Activated T-helper 17 cell treated with anti-CD3 and anti-CD28 coated beads, Interleukin-2, amount 50 U/mL, for 72 hours (primary cell): ENCODE results near the gene LRRC7. TPM values are rescaled to one million over a fixed set of nuclear protein-coding genes. Genes with fewer than 3 reads are reported as not detected.

ENCODE experiments used
- ATAC-seq: fragments of 150-1000 bp; cut with Tn5 transposase; replicated peaks from 2 replicates; pipeline ENCODE4 v1.10.0; 2021; ENCODE audit warnings: mild to moderate bottlenecking, moderate library complexity
- H3K27ac Mint-ChIP-seq: one replicate; pipeline ENCODE4 v1.8.0; 2022; ENCODE audit warnings: mixed read lengths
- H3K27me3 Mint-ChIP-seq: one replicate; pipeline ENCODE4 v1.8.0; 2022; ENCODE audit warnings: mixed read lengths
- H3K36me3 Mint-ChIP-seq: one replicate; pipeline ENCODE4 v1.8.0; 2022; ENCODE audit warnings: low read depth, mild to moderate bottlenecking, mixed read lengths
- H3K4me1 Mint-ChIP-seq: one replicate; pipeline ENCODE4 v1.8.0; 2022; ENCODE audit warnings: mixed read lengths
- H3K4me3 Mint-ChIP-seq: one replicate; pipeline ENCODE4 v1.8.0; 2022; ENCODE audit warnings: mild to moderate bottlenecking, mixed read lengths
- H3K9me3 Mint-ChIP-seq: one replicate; pipeline ENCODE4 v1.8.0; 2022; ENCODE audit warnings: mixed read lengths
- total RNA-seq, 2 donors: library from RNA; stranded (reverse); gene quantifications; one replicate each; pipeline ENCODE4 v1.2.3, GENCODE V29; 2022

The LRRC7 gene
- total RNA-seq, 2 donors from 2014 or later = not detected

GRCh38 chr1:70077066-70077465 is 509.3 kb downstream of the LRRC7 start:
- Mint-ChIP-seq H3K4me3 (no peak overlapping the region), H3K4me1 (no peaks in the 10 kb centered on the region), H3K27me3 (peaks cover 10% of the 10 kb centered on the region), H3K36me3 (no peaks in the 10 kb centered on the region), H3K9me3 (no peaks in the 10 kb centered on the region), H3K27ac (no peak overlapping the region)
- no peak for ATAC-seq

GRCh38 chr1:70079546-70079945 is 511.8 kb downstream of the LRRC7 start:
- Mint-ChIP-seq H3K9me3 (peaks cover 5% of the 10 kb centered on the region), H3K27me3 (peaks cover 5% of the 10 kb centered on the region), H3K4me1 (peaks cover 5% of the 10 kb centered on the region), H3K36me3 (no peaks in the 10 kb centered on the region), H3K27ac (no peak overlapping the region), H3K4me3 (no peak overlapping the region)
- ATAC-seq = no peak

- no peak for ATAC-seq
- H3K4me3 Mint-ChIP-seq = no peak overlapping the region
- H3K27ac Mint-ChIP-seq = no peak overlapping the region
- peaks cover 5% of the 10 kb centered on the region for H3K4me1 Mint-ChIP-seq
- H3K27me3 Mint-ChIP-seq = peaks cover under 1% of the 10 kb centered on the region
- H3K36me3 Mint-ChIP-seq = no peaks in the 10 kb centered on the region
- peaks cover 5% of the 10 kb centered on the region for H3K9me3 Mint-ChIP-seq
These were observed 515.8 kb downstream of the LRRC7 start for GRCh38 chr1:70083519-70083918.

- peaks cover 5% of the 10 kb centered on the region for H3K4me1 Mint-ChIP-seq
- H3K36me3 Mint-ChIP-seq = no peaks in the 10 kb centered on the region
- ATAC-seq = no peak
- peaks cover 5% of the 10 kb centered on the region for H3K9me3 Mint-ChIP-seq
- no peak overlapping the region for H3K4me3 Mint-ChIP-seq
- no peak overlapping the region for H3K27ac Mint-ChIP-seq
- H3K27me3 Mint-ChIP-seq = peaks cover 5% of the 10 kb centered on the region
These were observed 516.7 kb downstream of the LRRC7 start for GRCh38 chr1:70084314-70084915.

- H3K9me3 Mint-ChIP-seq = peaks cover 5% of the 10 kb centered on the region
- no peak overlapping the region for H3K27ac Mint-ChIP-seq
- H3K36me3 Mint-ChIP-seq = no peaks in the 10 kb centered on the region
- H3K4me1 Mint-ChIP-seq = peaks cover 5% of the 10 kb centered on the region
- H3K27me3 Mint-ChIP-seq = peaks cover 5% of the 10 kb centered on the region
- no peak overlapping the region for H3K4me3 Mint-ChIP-seq
- ATAC-seq = no peak
These were observed 517.8 kb downstream of the LRRC7 start for GRCh38 chr1:70085521-70085920.

- Mint-ChIP-seq H3K36me3 (no peaks in the 10 kb centered on the region), H3K27me3 (peaks cover 7% of the 10 kb centered on the region), H3K4me3 (no peak overlapping the region), H3K27ac (no peak overlapping the region), H3K4me1 (peaks cover 5% of the 10 kb centered on the region), H3K9me3 (peaks cover 5% of the 10 kb centered on the region)
- ATAC-seq = no peak
These were observed 519.2 kb downstream of the LRRC7 start for GRCh38 chr1:70086897-70087296.

GRCh38 chr1:70090141-70090540 is 522.4 kb downstream of the LRRC7 start:
- no peaks in the 10 kb centered on the region for H3K4me1 Mint-ChIP-seq
- H3K27ac Mint-ChIP-seq = no peak overlapping the region
- no peak for ATAC-seq
- H3K27me3 Mint-ChIP-seq = peaks cover 7% of the 10 kb centered on the region
- no peaks in the 10 kb centered on the region for H3K36me3 Mint-ChIP-seq
- no peak overlapping the region for H3K4me3 Mint-ChIP-seq
- H3K9me3 Mint-ChIP-seq = no peaks in the 10 kb centered on the region

GRCh38 chr1:70090875-70091274 is 523.2 kb downstream of the LRRC7 start:
- H3K9me3 Mint-ChIP-seq = no peaks in the 10 kb centered on the region
- peaks cover 7% of the 10 kb centered on the region for H3K27me3 Mint-ChIP-seq
- no peak for ATAC-seq
- H3K4me1 Mint-ChIP-seq = no peaks in the 10 kb centered on the region
- no peak overlapping the region for H3K27ac Mint-ChIP-seq
- H3K36me3 Mint-ChIP-seq = no peaks in the 10 kb centered on the region
- no peak overlapping the region for H3K4me3 Mint-ChIP-seq

- Mint-ChIP-seq H3K4me3 (no peak overlapping the region), H3K27me3 (peaks cover 8% of the 10 kb centered on the region), H3K36me3 (no peaks in the 10 kb centered on the region), H3K27ac (no peak overlapping the region), H3K4me1 (no peaks in the 10 kb centered on the region), H3K9me3 (no peaks in the 10 kb centered on the region)
- ATAC-seq = no peak
These were observed 524.1 kb downstream of the LRRC7 start for GRCh38 chr1:70091811-70092210.

- peaks cover 12% of the 10 kb centered on the region for H3K27me3 Mint-ChIP-seq
- H3K4me3 Mint-ChIP-seq = no peak overlapping the region
- H3K9me3 Mint-ChIP-seq = no peaks in the 10 kb centered on the region
- H3K36me3 Mint-ChIP-seq = no peaks in the 10 kb centered on the region
- no peak for ATAC-seq
- no peaks in the 10 kb centered on the region for H3K4me1 Mint-ChIP-seq
- no peak overlapping the region for H3K27ac Mint-ChIP-seq
These were observed 524.8 kb downstream of the LRRC7 start for GRCh38 chr1:70092526-70092925.

GRCh38 chr1:70093250-70093975 is 525.7 kb downstream of the LRRC7 start:
- Mint-ChIP-seq H3K9me3 (no peaks in the 10 kb centered on the region), H3K4me3 (no peak overlapping the region), H3K36me3 (no peaks in the 10 kb centered on the region), H3K27me3 (peaks cover 12% of the 10 kb centered on the region), H3K27ac (no peak overlapping the region), H3K4me1 (no peaks in the 10 kb centered on the region)
- ATAC-seq = no peak

- H3K4me1 Mint-ChIP-seq = no peaks in the 10 kb centered on the region
- H3K27ac Mint-ChIP-seq = no peak overlapping the region
- ATAC-seq = no peak
- H3K27me3 Mint-ChIP-seq = peaks cover 10% of the 10 kb centered on the region
- H3K4me3 Mint-ChIP-seq = no peak overlapping the region
- no peaks in the 10 kb centered on the region for H3K36me3 Mint-ChIP-seq
- H3K9me3 Mint-ChIP-seq = no peaks in the 10 kb centered on the region
These were observed 533.5 kb downstream of the LRRC7 start for GRCh38 chr1:70101231-70101630.

- ATAC-seq = no peak
- Mint-ChIP-seq H3K9me3 (no peaks in the 10 kb centered on the region), H3K36me3 (no peaks in the 10 kb centered on the region), H3K27ac (no peak overlapping the region), H3K27me3 (peaks cover 15% of the 10 kb centered on the region), H3K4me1 (no peaks in the 10 kb centered on the region), H3K4me3 (no peak overlapping the region)
These were observed 534.1 kb downstream of the LRRC7 start for GRCh38 chr1:70101774-70102173.

- no peak overlapping the region for H3K4me3 Mint-ChIP-seq
- H3K27ac Mint-ChIP-seq = no peak overlapping the region
- H3K36me3 Mint-ChIP-seq = no peaks in the 10 kb centered on the region
- peaks cover 11% of the 10 kb centered on the region for H3K27me3 Mint-ChIP-seq
- ATAC-seq = no peak
- no peaks in the 10 kb centered on the region for H3K4me1 Mint-ChIP-seq
- H3K9me3 Mint-ChIP-seq = no peaks in the 10 kb centered on the region
These were observed 536.0 kb downstream of the LRRC7 start for GRCh38 chr1:70103770-70104169.

GRCh38 chr1:70109241-70109640 is 541.5 kb downstream of the LRRC7 start:
- no peak overlapping the region for H3K4me3 Mint-ChIP-seq
- H3K36me3 Mint-ChIP-seq = no peaks in the 10 kb centered on the region

More at GRCh38 chr1:70109241-70109640, 541.5 kb downstream of the LRRC7 start:
- Mint-ChIP-seq H3K9me3 (no peaks in the 10 kb centered on the region), H3K27me3 (peaks cover 15% of the 10 kb centered on the region), H3K4me1 (no peaks in the 10 kb centered on the region), H3K27ac (no peak overlapping the region)
- ATAC-seq = no peak
